ENCODE data around the gene PLCB1.

The PLCB1 gene

DNA sequence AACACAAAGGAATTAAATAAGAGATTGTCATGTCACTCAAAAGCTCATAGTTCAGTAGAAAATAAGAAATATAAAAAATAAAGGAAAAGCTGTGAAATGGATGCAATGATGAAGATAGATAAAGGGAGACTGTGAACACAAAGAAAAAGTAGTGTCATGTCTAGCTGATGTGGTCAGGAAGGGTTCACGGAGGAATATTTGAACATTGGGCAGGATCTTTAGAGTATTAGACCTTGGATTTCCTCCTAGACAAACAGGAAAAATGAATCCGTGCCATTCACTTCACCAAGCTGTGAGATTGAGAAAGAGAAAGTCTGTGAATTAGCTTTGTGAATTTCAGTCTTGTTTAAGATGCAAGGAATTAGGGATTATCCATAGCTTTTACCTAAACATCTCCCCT, 522.4 kb downstream of the PLCB1 start:
- Histone ChIP-seq H3F3A (ENCODE audit: low read depth) (no peaks in the 10 kb centered on the region), H3K4me2 (ENCODE audit: low read depth, low read length, poor library complexity, severe bottlenecking) (no peak overlapping the region), H3K4me3 (ENCODE audit: low read length, poor library complexity, severe bottlenecking) (no peak overlapping the region), H3K4me1 (ENCODE audit: insufficient read depth, low read length, poor library complexity, severe bottlenecking) (no peaks in the 10 kb centered on the region), H2AFZ (ENCODE audit: low read length) (no peak overlapping the region), H3K9me2 (replicated peaks; ENCODE audit: low read depth, low read length) (no peaks in the 10 kb centered on the region), H3K36me3 (ENCODE audit: insufficient read depth, low read length) (peaks cover 15% of the 10 kb centered on the region; the same call in 1 of the 2 replicates), H3K27me3 (ENCODE audit: insufficient read depth, low read length, poor library complexity, severe bottlenecking) (no peaks in the 10 kb centered on the region), H3K9ac (ENCODE audit: low read depth, low read length, poor library complexity, severe bottlenecking) (no peak overlapping the region), H3K79me2 (ENCODE audit: insufficient read depth, low read length) (no peaks in the 10 kb centered on the region), H4K20me1 (ENCODE audit: insufficient read depth, low read length, poor library complexity, severe bottlenecking) (no peaks in the 10 kb centered on the region), H3K9me3 (ENCODE audit: insufficient read depth, low read depth, low read length) (no peaks in the 10 kb centered on the region)
- TF ChIP-seq, protein P1, sequence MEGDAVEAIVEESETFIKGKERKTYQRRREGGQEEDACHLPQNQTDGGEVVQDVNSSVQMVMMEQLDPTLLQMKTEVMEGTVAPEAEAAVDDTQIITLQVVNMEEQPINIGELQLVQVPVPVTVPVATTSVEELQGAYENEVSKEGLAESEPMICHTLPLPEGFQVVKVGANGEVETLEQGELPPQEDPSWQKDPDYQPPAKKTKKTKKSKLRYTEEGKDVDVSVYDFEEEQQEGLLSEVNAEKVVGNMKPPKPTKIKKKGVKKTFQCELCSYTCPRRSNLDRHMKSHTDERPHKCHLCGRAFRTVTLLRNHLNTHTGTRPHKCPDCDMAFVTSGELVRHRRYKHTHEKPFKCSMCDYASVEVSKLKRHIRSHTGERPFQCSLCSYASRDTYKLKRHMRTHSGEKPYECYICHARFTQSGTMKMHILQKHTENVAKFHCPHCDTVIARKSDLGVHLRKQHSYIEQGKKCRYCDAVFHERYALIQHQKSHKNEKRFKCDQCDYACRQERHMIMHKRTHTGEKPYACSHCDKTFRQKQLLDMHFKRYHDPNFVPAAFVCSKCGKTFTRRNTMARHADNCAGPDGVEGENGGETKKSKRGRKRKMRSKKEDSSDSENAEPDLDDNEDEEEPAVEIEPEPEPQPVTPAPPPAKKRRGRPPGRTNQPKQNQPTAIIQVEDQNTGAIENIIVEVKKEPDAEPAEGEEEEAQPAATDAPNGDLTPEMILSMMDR (conservative IDR thresholded peaks at IDR 0.05; ENCODE audit: low read length) = no peak
- TF ChIP-seq EZH2phosphoT487 (IDR thresholded peaks at IDR 0.05; ENCODE audit: borderline replicate concordance) = no peak

GRCh38 chr20:8656335-8656734, 524.3 kb downstream of the PLCB1 start:
- TF ChIP-seq EZH2phosphoT487 (IDR thresholded peaks at IDR 0.05; ENCODE audit: borderline replicate concordance) = no peak
- TF ChIP-seq, protein P1 (conservative IDR thresholded peaks at IDR 0.05; ENCODE audit: low read length) = no peak
- Histone ChIP-seq H4K20me1 (ENCODE audit: insufficient read depth, low read length, poor library complexity, severe bottlenecking) (no peaks in the 10 kb centered on the region), H3K36me3 (ENCODE audit: insufficient read depth, low read length) (no peaks in the 10 kb centered on the region), H3K4me2 (ENCODE audit: low read depth, low read length, poor library complexity, severe bottlenecking) (no peak overlapping the region), H3F3A (ENCODE audit: low read depth) (no peaks in the 10 kb centered on the region), H3K4me1 (ENCODE audit: insufficient read depth, low read length, poor library complexity, severe bottlenecking) (no peaks in the 10 kb centered on the region), H3K9me2 (replicated peaks; ENCODE audit: low read depth, low read length) (no peaks in the 10 kb centered on the region), H2AFZ (ENCODE audit: low read length) (no peak overlapping the region), H3K9ac (ENCODE audit: low read depth, low read length, poor library complexity, severe bottlenecking) (no peak overlapping the region), H3K4me3 (ENCODE audit: low read length, poor library complexity, severe bottlenecking) (no peak overlapping the region), H3K9me3 (ENCODE audit: insufficient read depth, low read depth, low read length) (no peaks in the 10 kb centered on the region), H3K79me2 (ENCODE audit: insufficient read depth, low read length) (no peaks in the 10 kb centered on the region), H3K27me3 (ENCODE audit: insufficient read depth, low read length, poor library complexity, severe bottlenecking) (no peaks in the 10 kb centered on the region)

- H3K9ac ChIP-seq (ENCODE audit: low read depth, low read length, poor library complexity, severe bottlenecking) = no peak overlapping the region
- no peaks in the 10 kb centered on the region for H3K27me3 ChIP-seq (ENCODE audit: insufficient read depth, low read length, poor library complexity, severe bottlenecking)
- H3K9me2 ChIP-seq (replicated peaks; ENCODE audit: low read depth, low read length) = no peaks in the 10 kb centered on the region
- H3K9me3 ChIP-seq (ENCODE audit: insufficient read depth, low read depth, low read length) = no peaks in the 10 kb centered on the region
- H3K4me3 ChIP-seq (ENCODE audit: low read length, poor library complexity, severe bottlenecking) = no peak overlapping the region
- H3K4me2 ChIP-seq (ENCODE audit: low read depth, low read length, poor library complexity, severe bottlenecking) = no peak overlapping the region
- H3K36me3 ChIP-seq (ENCODE audit: insufficient read depth, low read length) = no peaks in the 10 kb centered on the region
- H3K4me1 ChIP-seq (ENCODE audit: insufficient read depth, low read length, poor library complexity, severe bottlenecking) = no peaks in the 10 kb centered on the region
- no peak overlapping the region for H2AFZ ChIP-seq (ENCODE audit: low read length)
- TF ChIP-seq EZH2phosphoT487 (IDR thresholded peaks at IDR 0.05; ENCODE audit: borderline replicate concordance) = no peak
- TF ChIP-seq, protein P1 (conservative IDR thresholded peaks at IDR 0.05; ENCODE audit: low read length) = no peak
- H4K20me1 ChIP-seq (ENCODE audit: insufficient read depth, low read length, poor library complexity, severe bottlenecking) = no peaks in the 10 kb centered on the region
- no peaks in the 10 kb centered on the region for H3K79me2 ChIP-seq (ENCODE audit: insufficient read depth, low read length)
- no peaks in the 10 kb centered on the region for H3F3A ChIP-seq (ENCODE audit: low read depth)
Measured at GRCh38 chr20:8657664-8658063, 525.6 kb downstream of the PLCB1 start.
